GM18508 (cell line): ENCODE measurements around the gene OR5K2.

Experiments
- ATAC-seq: cut with Tn5 transposase; IDR thresholded peaks from one replicate; pipeline ENCODE4 v1.9.1; 2021; ENCODE audit warnings: moderate number of reproducible peaks; ENCODE audit not compliant: insufficient read depth, unreplicated experiment

The OR5K2 gene

DNA sequence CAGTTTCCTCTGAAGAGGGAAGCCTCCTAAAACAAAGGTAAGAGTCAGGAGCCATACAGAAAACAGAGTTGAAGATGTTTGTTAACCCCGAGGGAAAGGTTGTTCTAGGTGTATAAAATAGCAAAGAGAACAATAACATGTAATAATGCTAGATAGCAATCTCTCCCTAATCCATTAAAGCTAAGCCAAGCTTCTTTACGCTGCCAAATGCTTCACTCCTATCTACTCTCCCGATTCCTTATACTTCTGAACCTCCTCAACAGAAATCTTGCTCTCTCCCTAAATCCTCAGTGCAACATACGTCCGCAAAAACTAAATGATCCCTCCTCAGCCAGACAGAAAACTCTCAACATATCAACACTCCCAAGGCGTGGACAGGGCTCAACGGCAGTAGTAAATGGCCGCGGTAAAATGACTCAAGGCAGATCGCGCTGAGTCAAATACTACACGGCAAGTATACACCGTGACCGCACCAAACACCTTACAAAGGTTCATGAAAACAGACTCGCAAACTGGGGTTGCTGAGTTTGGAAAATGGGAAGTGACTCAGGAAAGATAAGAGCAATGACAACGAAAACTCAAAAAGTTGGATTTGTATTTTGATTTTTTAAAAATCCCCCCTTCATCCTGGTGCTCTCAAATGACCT is 24.5 kb downstream of the OR5K2 start:
- peak; percentile 29 for ATAC-seq

DNA sequence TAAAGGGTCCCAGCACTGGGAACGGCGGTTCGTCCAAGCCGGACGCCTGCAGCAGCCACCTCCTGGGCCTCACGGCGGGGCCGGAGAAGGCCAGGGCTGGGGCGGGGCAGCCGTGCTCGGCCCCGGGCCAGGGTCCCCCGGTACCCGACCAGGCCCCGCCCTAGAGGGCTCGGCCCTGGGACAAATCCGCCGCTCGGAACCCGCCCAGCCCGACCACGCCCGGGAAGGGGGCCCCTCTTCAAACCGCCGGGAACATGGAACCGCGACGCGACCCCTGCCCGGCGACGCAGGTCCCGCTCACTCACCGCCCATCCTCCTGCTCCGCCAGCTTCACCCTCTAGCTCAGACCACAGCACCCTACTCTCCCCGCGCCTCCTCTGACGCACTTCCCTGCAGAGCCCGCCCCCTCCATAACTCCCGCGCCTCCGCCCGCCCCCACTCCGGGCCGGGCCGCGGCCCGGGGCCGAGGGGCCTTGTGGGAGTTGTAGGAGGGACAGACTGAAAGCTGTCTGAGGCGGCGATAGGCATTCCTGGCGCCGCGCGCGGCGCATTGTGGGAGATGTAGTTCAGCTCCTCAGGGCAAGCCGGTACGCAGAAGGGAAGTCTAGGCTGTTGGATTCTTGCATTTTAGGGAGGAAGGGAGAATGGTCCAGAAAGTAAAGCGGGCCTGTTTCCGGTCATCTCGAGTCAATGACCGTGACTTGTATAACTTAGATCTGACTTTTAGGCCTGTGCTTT is 25.2 kb downstream of the OR5K2 start, which contains the start of gene CLDND1:
Gene CLDND1 (minus strand): TSS at position 359 of the 738 bp plus-strand sequence. CDS start 1,478 bp downstream, outside the sequence.
- ATAC-seq: peak; percentile 67

DNA sequence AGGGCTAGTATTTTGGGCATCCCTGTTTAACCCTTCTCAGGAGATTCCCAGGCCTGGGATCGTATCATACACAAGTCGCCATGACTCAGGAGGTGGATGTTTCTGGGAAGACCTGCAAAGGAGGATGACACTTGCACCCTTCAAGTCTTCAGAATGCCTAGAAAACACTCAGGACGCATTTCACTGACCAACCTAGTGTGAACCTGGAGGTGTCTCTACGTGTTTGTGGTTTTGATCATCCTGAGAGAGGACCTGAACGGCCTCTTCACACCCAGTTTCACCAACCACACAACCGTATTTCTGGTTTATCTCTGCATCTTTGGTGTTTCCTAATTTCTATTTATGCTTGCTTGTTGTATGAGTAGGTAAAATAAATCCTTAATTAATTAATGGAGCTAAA is 28.0 kb downstream of the OR5K2 start:
- ATAC-seq: no peak

DNA sequence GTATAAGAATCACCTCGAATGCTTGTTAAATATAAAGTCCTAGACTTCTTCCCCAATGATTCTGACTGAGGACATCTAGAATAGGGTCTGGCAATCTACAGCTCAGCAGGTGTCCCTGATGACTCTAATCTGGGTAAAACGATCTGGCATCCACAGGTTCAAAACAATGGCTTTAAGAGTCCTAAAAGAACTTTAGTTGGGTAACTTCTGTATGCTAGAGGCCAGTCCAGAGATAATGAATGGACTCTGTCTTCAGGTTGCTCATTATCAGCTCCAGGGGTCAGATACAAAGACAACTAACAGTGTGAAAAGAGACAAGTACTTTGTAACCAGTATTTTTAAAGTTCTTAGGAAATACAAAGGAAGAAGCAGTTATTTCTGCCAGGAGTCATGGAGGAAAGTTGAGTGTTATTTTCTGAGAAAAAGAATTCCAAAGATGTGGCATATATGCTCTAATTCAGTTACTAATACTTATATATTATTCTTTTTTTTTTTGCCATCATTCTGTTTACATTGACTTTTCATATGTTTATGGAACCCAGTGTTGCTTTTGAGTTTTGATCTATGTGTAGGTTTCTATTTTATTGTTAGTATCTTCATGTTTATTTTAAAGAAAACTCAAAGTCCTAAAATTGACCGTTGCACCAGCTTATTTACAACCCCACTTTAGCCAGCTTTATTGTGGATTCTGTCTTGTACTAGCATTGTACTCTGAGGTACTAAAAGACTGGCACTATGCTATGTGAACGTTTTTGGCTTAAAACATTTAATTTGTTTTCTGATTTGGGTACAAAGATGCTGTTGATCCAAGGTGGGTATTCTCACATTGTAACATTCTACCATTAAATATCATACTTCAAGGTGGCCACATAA is 31.2 kb downstream of the OR5K2 start:
- ATAC-seq: no peak

DNA sequence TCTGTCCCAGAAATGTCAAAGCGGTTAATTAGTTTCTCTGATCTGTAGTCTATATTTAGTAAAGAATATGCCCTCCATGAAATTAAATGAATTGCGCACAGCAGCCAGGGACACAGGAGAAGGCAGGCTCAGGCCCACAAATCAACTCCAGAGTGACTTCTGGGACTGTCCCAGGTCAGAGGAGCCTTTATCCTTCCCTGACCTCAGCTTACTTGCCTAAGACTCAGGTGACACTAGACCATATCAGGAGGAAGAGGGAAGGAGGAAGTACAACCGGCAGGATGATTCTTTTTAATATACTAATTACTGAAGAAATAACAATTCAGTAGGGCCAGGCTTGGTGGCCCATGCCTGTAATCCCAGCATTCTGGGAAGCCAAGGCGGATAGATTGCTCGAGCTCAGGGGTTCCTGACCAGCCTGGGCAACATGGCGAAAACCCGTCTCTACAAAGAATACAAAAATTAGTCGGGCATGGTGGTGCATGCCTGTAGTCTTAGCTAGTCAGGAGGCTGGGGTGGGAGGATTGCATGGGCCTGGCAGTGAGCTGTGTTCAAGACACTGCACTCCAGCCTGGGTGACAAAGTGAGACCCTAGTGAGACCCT is 32.5 kb downstream of the OR5K2 start:
- ATAC-seq: no peak

DNA sequence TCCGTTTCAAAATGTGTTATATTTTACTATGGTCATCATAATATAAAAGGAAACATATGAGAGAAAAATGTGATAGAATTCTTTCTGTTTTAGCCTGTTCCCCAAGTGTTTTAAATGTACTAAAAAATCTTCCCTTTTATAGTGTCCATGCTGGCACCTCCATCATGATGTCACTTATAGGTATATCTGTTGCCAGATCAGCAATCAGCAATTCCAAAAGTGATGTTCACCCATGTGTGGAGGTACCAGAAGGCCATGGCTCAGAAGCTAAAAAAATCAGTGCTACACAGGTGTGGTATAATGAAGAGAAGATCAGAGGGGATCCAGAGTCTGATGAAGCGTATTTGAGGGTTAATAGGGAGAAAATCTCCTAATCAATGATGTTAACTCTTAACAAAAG is 33.2 kb downstream of the OR5K2 start:
- no peak for ATAC-seq

DNA sequence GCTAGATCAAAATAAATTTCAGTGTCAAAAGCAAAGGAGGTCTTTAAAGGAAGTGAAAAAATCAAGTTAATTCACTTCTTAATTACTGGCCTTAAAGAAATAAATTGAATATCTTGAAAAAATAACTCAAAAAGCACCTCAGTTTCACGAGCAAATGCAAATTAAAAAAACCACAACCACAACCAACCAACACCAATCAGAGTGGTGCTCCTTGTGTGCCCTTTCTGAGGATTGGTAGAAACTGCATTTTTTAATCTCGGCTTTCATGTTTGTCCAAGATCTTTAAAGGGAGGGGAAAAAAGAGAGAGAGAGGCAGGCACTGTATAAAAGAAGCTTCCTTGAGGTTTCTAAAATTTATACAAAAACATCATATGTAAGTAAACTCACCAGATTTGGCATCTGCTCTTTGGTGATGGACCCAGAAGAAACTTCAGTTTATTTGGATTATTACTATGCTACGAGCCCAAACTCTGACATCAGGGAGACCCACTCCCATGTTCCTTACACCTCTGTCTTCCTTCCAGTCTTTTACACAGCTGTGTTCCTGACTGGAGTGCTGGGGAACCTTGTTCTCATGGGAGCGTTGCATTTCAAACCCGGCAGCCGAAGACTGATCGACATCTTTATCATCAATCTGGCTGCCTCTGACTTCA is 34.3 kb downstream of the OR5K2 start, which contains the start of gene GPR15:
Gene GPR15 (plus strand): TSS at position 357 of the 653 bp plus-strand sequence. CDS start 56 bp downstream, at position 413.
- no peak for ATAC-seq

DNA sequence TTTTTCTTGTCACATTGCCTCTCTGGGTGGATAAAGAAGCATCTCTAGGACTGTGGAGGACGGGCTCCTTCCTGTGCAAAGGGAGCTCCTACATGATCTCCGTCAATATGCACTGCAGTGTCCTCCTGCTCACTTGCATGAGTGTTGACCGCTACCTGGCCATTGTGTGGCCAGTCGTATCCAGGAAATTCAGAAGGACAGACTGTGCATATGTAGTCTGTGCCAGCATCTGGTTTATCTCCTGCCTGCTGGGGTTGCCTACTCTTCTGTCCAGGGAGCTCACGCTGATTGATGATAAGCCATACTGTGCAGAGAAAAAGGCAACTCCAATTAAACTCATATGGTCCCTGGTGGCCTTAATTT is 34.8 kb downstream of the OR5K2 start:
- ATAC-seq: no peak

DNA sequence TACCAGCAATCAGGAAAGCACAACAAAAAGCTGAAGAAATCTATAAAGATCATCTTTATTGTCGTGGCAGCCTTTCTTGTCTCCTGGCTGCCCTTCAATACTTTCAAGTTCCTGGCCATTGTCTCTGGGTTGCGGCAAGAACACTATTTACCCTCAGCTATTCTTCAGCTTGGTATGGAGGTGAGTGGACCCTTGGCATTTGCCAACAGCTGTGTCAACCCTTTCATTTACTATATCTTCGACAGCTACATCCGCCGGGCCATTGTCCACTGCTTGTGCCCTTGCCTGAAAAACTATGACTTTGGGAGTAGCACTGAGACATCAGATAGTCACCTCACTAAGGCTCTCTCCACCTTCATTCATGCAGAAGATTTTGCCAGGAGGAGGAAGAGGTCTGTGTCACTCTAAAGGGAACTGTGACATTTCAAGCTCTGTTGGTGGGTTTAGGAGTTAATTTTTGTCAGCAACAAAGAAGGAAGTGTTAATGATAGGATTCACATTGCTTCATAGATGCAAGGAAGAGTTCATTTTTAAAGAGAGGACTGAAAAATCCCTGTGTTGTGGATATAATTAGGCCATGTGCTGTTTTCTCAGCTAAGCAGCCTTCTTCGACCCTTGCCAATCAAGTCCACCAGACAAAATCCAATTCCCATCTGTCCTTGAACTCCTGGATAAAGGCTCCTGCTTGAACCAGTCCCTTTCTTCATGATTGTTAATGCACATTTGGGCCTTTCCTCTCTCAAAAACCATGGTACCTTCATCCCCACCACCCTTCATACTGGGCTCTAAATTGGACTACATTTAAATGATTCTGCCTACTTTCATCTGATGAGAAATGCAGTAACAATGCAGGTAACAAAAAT is 35.5 kb downstream of the OR5K2 start:
- no peak for ATAC-seq

DNA sequence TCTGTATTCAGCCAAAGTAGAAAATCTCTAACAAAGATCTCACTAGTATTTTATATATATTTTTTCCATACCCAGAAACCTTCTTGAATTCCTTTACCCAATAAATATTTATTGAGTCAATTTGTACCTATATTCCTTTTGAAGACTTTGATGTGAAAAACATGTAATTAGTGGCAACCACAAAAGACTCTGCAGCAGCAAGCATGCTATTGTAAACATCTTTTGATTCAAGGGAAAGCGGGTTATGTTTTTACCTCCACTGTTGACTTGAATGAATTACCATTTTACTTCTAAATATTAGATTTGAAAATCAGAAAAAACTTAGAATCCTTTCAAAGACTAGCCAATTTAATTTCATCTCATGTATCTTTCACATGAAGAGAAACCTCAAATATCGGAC is 36.7 kb downstream of the OR5K2 start:
- no peak for ATAC-seq

DNA sequence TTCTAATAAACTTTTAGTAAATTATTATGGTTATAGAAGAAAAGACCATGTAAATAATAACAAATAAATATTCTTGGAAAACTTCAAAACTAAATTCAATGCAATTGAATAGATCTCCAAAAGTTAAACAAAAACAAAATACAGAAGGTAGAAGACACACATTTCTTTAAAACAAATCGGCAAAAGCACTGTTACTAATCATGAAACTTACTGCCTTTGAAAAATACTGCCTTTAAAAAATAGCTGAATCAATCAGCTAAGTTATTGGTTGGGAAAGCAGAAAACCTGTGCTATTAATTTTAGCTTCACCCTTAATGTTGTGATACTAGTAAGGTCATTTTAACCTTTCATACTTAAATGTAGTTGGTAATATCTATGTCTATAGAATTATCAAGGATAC is 37.3 kb downstream of the OR5K2 start:
- ATAC-seq: no peak

DNA sequence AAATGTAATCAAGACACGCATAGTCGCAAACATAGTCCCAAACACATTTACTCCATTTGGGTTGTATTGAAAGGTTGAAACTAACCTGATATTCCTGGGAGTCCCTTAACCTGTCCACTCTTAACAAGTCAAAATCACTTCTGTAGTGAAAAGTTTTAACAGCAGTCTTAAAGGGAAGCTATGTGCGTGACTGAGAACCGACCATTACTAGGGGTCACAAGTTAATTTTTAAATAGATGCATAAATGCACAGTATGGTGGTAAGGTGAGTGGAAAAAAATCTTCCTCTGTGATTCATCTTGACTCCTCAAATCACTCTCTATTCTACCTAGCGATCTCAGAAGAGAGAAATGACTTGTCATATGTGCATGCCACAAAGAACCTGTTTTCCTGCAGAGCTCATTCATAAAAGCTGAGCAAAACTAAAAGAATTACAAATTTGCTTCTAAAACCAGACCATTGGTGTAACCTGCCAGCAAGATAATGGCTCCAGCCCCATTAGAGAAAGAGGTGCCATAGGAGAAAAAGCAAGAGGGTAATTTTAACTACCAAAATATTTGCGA is 39.1 kb downstream of the OR5K2 start:
- ATAC-seq: peak; percentile 82

DNA sequence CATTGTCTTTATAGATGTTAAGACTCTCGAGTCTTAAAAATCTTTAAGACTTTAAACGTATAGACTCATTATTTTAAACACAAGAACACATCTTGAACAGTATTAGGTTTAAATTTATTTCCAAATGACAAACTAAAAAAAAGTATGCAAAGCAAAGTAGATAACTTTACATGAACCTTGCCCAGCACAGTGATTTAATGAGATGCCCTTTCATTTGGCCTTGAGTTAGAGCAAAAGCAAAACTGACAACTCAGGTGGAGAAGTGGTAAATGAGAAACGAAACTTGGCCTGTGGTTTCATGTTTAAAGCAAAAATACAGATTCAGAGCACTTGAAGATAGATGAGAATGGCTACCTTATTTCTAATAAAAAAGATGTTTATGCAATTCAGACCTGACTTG is 42.9 kb downstream of the OR5K2 start:
- ATAC-seq: peak; percentile 21

DNA sequence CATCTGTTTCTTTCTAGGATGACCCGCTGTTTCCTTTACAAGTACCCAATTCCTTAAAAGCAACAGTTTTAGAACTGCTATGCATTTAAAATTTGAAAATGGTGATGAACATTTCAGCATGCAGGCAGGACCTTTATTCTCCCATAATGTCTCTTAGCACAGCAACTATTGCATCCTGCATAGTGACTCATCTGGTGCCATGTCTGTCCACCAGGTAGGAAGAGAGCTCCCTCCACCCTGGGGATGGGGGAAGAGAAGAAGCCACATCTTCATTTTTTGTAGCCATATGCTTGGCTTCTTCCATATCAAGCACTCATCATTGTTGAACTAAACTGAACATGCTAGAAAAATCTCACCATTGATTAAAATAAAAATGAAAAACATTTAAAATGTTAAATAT is 44.2 kb downstream of the OR5K2 start:
- no peak for ATAC-seq

DNA sequence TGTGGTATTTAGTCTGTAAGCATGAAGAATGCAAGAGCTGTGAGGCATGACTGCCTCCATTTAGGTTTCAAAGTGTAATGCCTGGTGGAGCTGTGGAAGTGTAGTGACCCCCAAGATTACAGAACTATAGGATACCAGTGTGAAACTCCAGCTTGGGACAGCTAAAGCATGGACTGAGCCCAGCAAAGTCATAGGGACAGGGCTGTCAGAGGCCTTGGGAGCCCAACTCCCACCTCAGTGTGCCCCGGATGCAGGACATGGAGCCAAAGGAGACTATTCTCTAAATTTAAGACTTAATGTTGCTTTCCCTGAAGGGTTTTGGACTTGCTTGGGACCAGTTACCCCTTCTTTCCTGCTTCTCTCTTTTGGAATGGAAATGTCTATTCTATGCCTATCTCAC is 45.1 kb downstream of the OR5K2 start:
- no peak for ATAC-seq

DNA sequence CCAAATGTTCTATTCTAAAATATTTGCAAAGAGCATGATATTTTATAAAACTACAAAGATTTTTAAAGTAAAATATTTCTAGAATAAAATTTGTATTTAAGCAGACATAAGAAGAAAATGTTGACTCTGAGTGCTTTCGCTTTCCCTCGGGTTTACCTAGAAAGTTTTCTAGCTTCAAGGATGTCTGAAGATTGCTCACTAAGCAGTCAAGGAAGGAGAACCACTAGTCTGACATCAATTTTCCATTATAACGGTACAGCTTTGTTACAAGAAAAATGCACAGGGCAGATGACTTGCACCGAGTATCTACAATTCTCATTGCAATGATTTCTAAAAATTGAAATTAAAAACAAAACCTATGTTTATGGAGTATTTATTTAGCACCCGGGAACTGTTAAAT is 48.5 kb downstream of the OR5K2 start:
- peak; percentile 40 for ATAC-seq
